Heart right ventricle (tissue), 16 donors: ENCODE measurements around the gene HOXB9. TPM values are rescaled to one million over a fixed set of nuclear protein-coding genes. Genes with fewer than 3 reads are reported as not detected.

Experiments used
- ATAC-seq, 8 donors: fragments of 200-7000 bp; cut with Tn5 transposase; one replicate each; pipeline ENCODE4 v1.9.1; 2020; ENCODE audit warnings: mild to moderate bottlenecking in 8 of 8, moderate library complexity in 8 of 8, moderate number of reproducible peaks in 1 of 8
- DNase-seq, 2 donors: peaks; one replicate each; pipeline ENCODE4 v3.0.0-alpha.2; 2020
- H3K27ac ChIP-seq, 10 donors: fragments of 200-600 bp; sonication (generic) in 2 of 10; one replicate each; pipeline versions ENCODE4 v1.5.0 to v1.8.0; 2020 to 2022; ENCODE audit warnings: mild to moderate bottlenecking in 3 of 10
- H3K27me3 ChIP-seq, 7 donors: fragments of 200-600 bp; one replicate each; pipeline ENCODE4 v1.8.0; 2021 to 2022; ENCODE audit warnings: mild to moderate bottlenecking in 2 of 7
- H3K36me3 ChIP-seq, 9 donors: fragments of 200-600 bp; sonication (generic) in 1 of 9; one replicate each; pipeline versions ENCODE4 v1.5.0 to v1.8.0; 2020 to 2022; ENCODE audit warnings: mild to moderate bottlenecking in 2 of 9
- H3K4me1 ChIP-seq, 9 donors: fragments of 200-600 bp; sonication (generic) in 1 of 9; one replicate each; pipeline versions ENCODE4 v1.5.0 to v1.8.0; 2020 to 2022; ENCODE audit warnings: mild to moderate bottlenecking in 4 of 9
- H3K4me3 ChIP-seq, 10 donors: fragments of 200-600 bp; sonication (generic) in 2 of 10; one replicate each; pipeline versions ENCODE4 v1.5.0 to v1.8.0; 2020 to 2022; ENCODE audit warnings: mild to moderate bottlenecking in 7 of 10, moderate library complexity in 2 of 10
- H3K9me3 ChIP-seq, 11 donors: fragments of 200-600 bp in 10 of 11; sonication (generic) in 2 of 11; one replicate each; pipeline versions ENCODE4 v1.5.0 to v1.8.0; 2013 to 2022; ENCODE audit warnings: mild to moderate bottlenecking in 2 of 11, control low read depth in 1 of 11, moderate library complexity in 1 of 11
- CTCF ChIP-seq, 9 donors: fragments of 200-600 bp; sonication (generic) in 2 of 9; IDR thresholded peaks; one replicate each; pipeline versions ENCODE4 v1.5.0 to v1.8.0; 2021 to 2022; ENCODE audit warnings: antibody characterized with exemption in 9 of 9, mild to moderate bottlenecking in 5 of 9, moderate library complexity in 1 of 9
- WGBS, 2 donors: extraction: QIAGEN DNeasy Blood & Tissue Kit; methylation state at CpG; one replicate each; pipeline ENCODE4 v1.1.7; 2013; ENCODE audit warnings: inconsistent platforms in 1 of 2; 5-methylcytosine and 5-hydroxymethylcytosine counted together
- intact Hi-C, 10 donors: fragments of 100-400 bp; cut with DNase I; formaldehyde crosslinking; loops; one replicate each; pipeline versions ENCODE4 v1.11.1 to v1.14.2; 2022
- polyA plus RNA-seq, 2 donors: library from polyadenylated mRNA; stranded (reverse); fragments of 200-250 nt; gene quantifications; one replicate each; pipeline ENCODE4 v1.2.3, GENCODE V29; 2013
- total RNA-seq, 10 donors: library from RNA; stranded (reverse); fragmentation: NEBNext Ultra II Directional in 3 of 10; extraction: Animal tissue kit (Norgen Biotek cat#: 25700) in 3 of 10; gene quantifications; one replicate each; pipeline versions ENCODE4 v1.2.1 to v1.2.4, GENCODE V29; 2021 to 2023
- donor health status: Arrhythmogenic right ventricular cardiomyopathy.
- donor health status: ischemic (EF 13 %, LVEDD 7.1; RV severe dilation, severe dysfunction).
- donor health status: healthy with polysubstance abuse.
- donor health status: DM: no; HTN: yes; CAD: no.
- donor health status: DM: no; HTN: no; CAD: no.
- donor health status: ischemic (EF 25% LVEDD 6.9; RV normal size, moderate dysfunction).
- donor health status: ischemic (EF 25% LVEDD 5.7; RV mildly dilated, moderate dysfunction).
- donor health status: healthy.
- donor health status: DM: yes; HTN: yes; CAD: no.
- donor health status: Ischemic cardiomyopathy.
- donor health status: ischemic (EF 35%, LVEDD 5.7; RV mildly dilated, moderate dysfunction).
- donor health status: nonischemic (EF 11% LVEDD 7.7; RV severe dilation, severe dysfunction).
- donor health status: DM: yes; HTN: yes; CAD: no.
- donor health status: PGD.
- donor health status: ischemic (EF 29% LVEDD 5.4; RV normal size, mild dysfunction).
- donor health status: nonischemic (EF 23%, LVEDD 6.1; RV moderate dilation, normal function).

HOXB9 gene
- total and polyA plus RNA-seq, 12 donors, result not detected

GRCh38 chr17:48655913-48656312 lies 29.8 kb upstream of the HOXB9 start:
- peaks cover 0 to 70% (median 55%) of the 10 kb centered on the region in 7 donors for H3K27me3 ChIP-seq
- ATAC-seq, result no peak

GRCh38 chr17:48649741-48650140 lies 23.6 kb upstream of the HOXB9 start:
- Histone ChIP-seq H3K4me1 (peaks cover 0 to 15% (median 4%) of the 10 kb centered on the region in 9 donors), H3K27me3 (peaks cover 14 to 98% (median 83%) of the 10 kb centered on the region in 7 donors), H3K9me3 (peaks cover 0 to 5% (median 0%) of the 10 kb centered on the region in 11 donors), H3K36me3 (no peaks in the 10 kb centered on the region), H3K4me3 (no peak overlapping the region), H3K27ac (no peak overlapping the region)
- ATAC-seq (no peak), DNase-seq (no peak)
- intact Hi-C loops, result no loop called here
- no peak for TF ChIP-seq CTCF (IDR thresholded peaks at IDR 0.05)
- WGBS, 2 donors, result 64 to 82% methylated on average over 1 of the region's 1 CpG

More at GRCh38 chr17:48655913-48656312, 29.8 kb upstream of the HOXB9 start:
- Histone ChIP-seq H3K4me3 (no peak overlapping the region), H3K9me3 (peaks cover 0 to 5% (median 0%) of the 10 kb centered on the region in 11 donors), H3K27ac (no peak overlapping the region), H3K4me1 (no peaks in the 10 kb centered on the region), H3K36me3 (no peaks in the 10 kb centered on the region)
- no peak for TF ChIP-seq CTCF (IDR thresholded peaks at IDR 0.05)
- DNase-seq, result no peak
- intact Hi-C loops, result no loop called here

GRCh38 chr17:48647963-48648245 lies 21.7 kb upstream of the HOXB9 start:
- intact Hi-C loops, result no loop called here
- Histone ChIP-seq H3K9me3 (peaks cover 0 to 5% (median 0%) of the 10 kb centered on the region in 11 donors), H3K27me3 (peaks cover 18 to 99% (median 90%) of the 10 kb centered on the region in 7 donors), H3K4me3 (no peak overlapping the region), H3K36me3 (no peaks in the 10 kb centered on the region), H3K4me1 (peaks cover 0 to 15% (median 4%) of the 10 kb centered on the region in 9 donors), H3K27ac (no peak overlapping the region)
- DNase-seq (no peak), ATAC-seq (no peak)
- no peak for TF ChIP-seq CTCF (IDR thresholded peaks at IDR 0.05)
- WGBS, 2 donors, result 65 to 76% methylated on average over 1 of the region's 1 CpG

GRCh38 chr17:48647103-48647962 lies 21.2 kb upstream of the HOXB9 start:
- H3K36me3 ChIP-seq, result no peaks in the 10 kb centered on the region
- whole genome bisulfite sequencing, 2 donors, result 1% methylated on average over 30 of the region's 30 CpGs
- TF ChIP-seq CTCF (IDR thresholded peaks at IDR 0.05), result no peak
- peak overlapping the region in 9 of 10 donors; percentile 19 to 48 (median 36) for H3K4me3 ChIP-seq
- DNase-seq, result no peak
- peaks cover 0 to 5% (median 0%) of the 10 kb centered on the region in 11 donors for H3K9me3 ChIP-seq
- H3K4me1 ChIP-seq, result peaks cover 0 to 18% (median 4%) of the 10 kb centered on the region in 9 donors
- ATAC-seq, result no peak
- intact Hi-C loops, result no loop called here
- peaks cover 24 to 99% (median 92%) of the 10 kb centered on the region in 7 donors for H3K27me3 ChIP-seq
- H3K27ac ChIP-seq, result no peak overlapping the region
